GM20000 (cell line): Measurements from ENCODE around the gene IFNGR2.

ENCODE experiments used
- DNase-seq: peaks from one replicate; pipeline ENCODE4 v3.0.0; 2012; ENCODE audit warnings: low spot score
- CTCF ChIP-seq: IDR thresholded peaks from 2 replicates; pipeline ENCODE4 v1.5.1; 2012; ENCODE audit warnings: mild to moderate bottlenecking, control low read depth; ENCODE audit errors: extremely low read depth, missing control alignments

The IFNGR2 gene

GRCh38 chr21:33419538-33420123 lies 16.4 kb downstream of the IFNGR2 start:
- no peak for TF ChIP-seq CTCF
- no peak for DNase-seq

- TF ChIP-seq CTCF = no peak
Observed at GRCh38 chr21:33421713-33422393, 18.6 kb downstream of the IFNGR2 start.

GRCh38 chr21:33424214-33424613 lies 21.0 kb downstream of the IFNGR2 start:
- no peak for DNase-seq
- TF ChIP-seq CTCF = no peak

More at GRCh38 chr21:33421713-33422393, 18.6 kb downstream of the IFNGR2 start:
- no peak for DNase-seq

- no peak for DNase-seq
- TF ChIP-seq CTCF = no peak
Observed at GRCh38 chr21:33425825-33426224, 22.6 kb downstream of the IFNGR2 start.

- no peak for DNase-seq
- no peak for TF ChIP-seq CTCF
Observed at GRCh38 chr21:33427051-33427450, 23.8 kb downstream of the IFNGR2 start.

- TF ChIP-seq CTCF = no peak
- DNase-seq = no peak
Observed at GRCh38 chr21:33428669-33429068, 25.5 kb downstream of the IFNGR2 start.

GRCh38 chr21:33430858-33431257 lies 27.6 kb downstream of the IFNGR2 start:
- no peak for TF ChIP-seq CTCF
- no peak for DNase-seq
